Measurements from ENCODE around the gene RSPH10B2. TPM values are rescaled to one million over a fixed set of nuclear protein-coding genes. Genes with fewer than 3 reads are reported as not detected.
"Not testable (repeated sequence)": the region's sequence is repeated elsewhere in the genome, so short reads cannot be mapped to it uniquely, and the experiment has no call there.

RSPH10B2 gene
- polyA plus RNA-seq, 1 donor from 2014 or later = 0.22 TPM

GRCh38 chr7:6725003-6725402 is 28.9 kb upstream of the RSPH10B2 start:
- Histone ChIP-seq H3K4me3 (ENCODE audit: low read length) (no peak overlapping the region), H3K79me2 (replicated peaks; ENCODE audit: insufficient read depth, low read length) (peaks cover 1% of the 10 kb centered on the region), H3F3A (ENCODE audit: insufficient read depth, low read length, poor library complexity, severe bottlenecking) (no peaks in the 10 kb centered on the region), H3K36me3 (ENCODE audit: insufficient read depth, low read length) (no peaks in the 10 kb centered on the region), H3K4me2 (ENCODE audit: low read length) (no peak overlapping the region), H2AFZ (ENCODE audit: low read depth, low read length) (no peak overlapping the region), H3K9me2 (ENCODE audit: insufficient read depth, low read length) (no peaks in the 10 kb centered on the region), H3K9ac (ENCODE audit: low read length) (no peak overlapping the region), H3K27me3 (ENCODE audit: insufficient read depth, low read depth, low read length) (no peaks in the 10 kb centered on the region), H3K9me3 (ENCODE audit: low read length) (no peaks in the 10 kb centered on the region), H4K20me1 (ENCODE audit: insufficient read depth) (no peaks in the 10 kb centered on the region), H3K27ac (ENCODE audit: low read length) (no peak overlapping the region)
- TF ChIP-seq POLR2AphosphoS5 (IDR thresholded peaks at IDR 0.05) (no peak), CTCF (IDR thresholded peaks at IDR 0.05; ENCODE audit: poor library complexity, severe bottlenecking) (no peak), EP300 (conservative IDR thresholded peaks at IDR 0.05; ENCODE audit: poor library complexity, severe bottlenecking) (no peak), RAD21 (conservative IDR thresholded peaks at IDR 0.05) (no peak), TAF1 (IDR thresholded peaks at IDR 0.05; ENCODE audit: low read depth) (no peak), REST (IDR thresholded peaks at IDR 0.05; ENCODE audit: borderline replicate concordance) (no peak), MXI1 (conservative IDR thresholded peaks at IDR 0.05; ENCODE audit: poor library complexity, severe bottlenecking) (no peak), EZH2 (IDR thresholded peaks at IDR 0.05; ENCODE audit: borderline replicate concordance, insufficient read depth, low read length, poor library complexity, severe bottlenecking) (no peak)

- not testable (repeated sequence) for H3K4me2 ChIP-seq (ENCODE audit: low read length)
Measured at GRCh38 chr7:6726341-6726740, 27.6 kb upstream of the RSPH10B2 start.

GRCh38 chr7:6727663-6728062 is 26.2 kb upstream of the RSPH10B2 start:
- H3K9me3 ChIP-seq (ENCODE audit: low read length) = no peaks in the 10 kb centered on the region
- H3K79me2 ChIP-seq (replicated peaks; ENCODE audit: insufficient read depth, low read length) = peaks cover 5% of the 10 kb centered on the region
- no peak overlapping the region for H2AFZ ChIP-seq (ENCODE audit: low read depth, low read length)
- H3K36me3 ChIP-seq (ENCODE audit: insufficient read depth, low read length) = no peaks in the 10 kb centered on the region
- no peak for TF ChIP-seq TAF1 (IDR thresholded peaks at IDR 0.05; ENCODE audit: low read depth)
- no peak for TF ChIP-seq CTCF (IDR thresholded peaks at IDR 0.05; ENCODE audit: poor library complexity, severe bottlenecking)
- no peak for TF ChIP-seq MXI1 (conservative IDR thresholded peaks at IDR 0.05; ENCODE audit: poor library complexity, severe bottlenecking)
- TF ChIP-seq SMC3 (conservative IDR thresholded peaks at IDR 0.05; ENCODE audit: poor library complexity) = no peak
- no peak for TF ChIP-seq RAD21 (conservative IDR thresholded peaks at IDR 0.05)
- TF ChIP-seq EZH2 (IDR thresholded peaks at IDR 0.05; ENCODE audit: borderline replicate concordance, insufficient read depth, low read length, poor library complexity, severe bottlenecking) = no peak
- TF ChIP-seq REST (IDR thresholded peaks at IDR 0.05; ENCODE audit: borderline replicate concordance) = no peak
- TF ChIP-seq EP300 (conservative IDR thresholded peaks at IDR 0.05; ENCODE audit: poor library complexity, severe bottlenecking) = no peak
- TF ChIP-seq POLR2AphosphoS5 (IDR thresholded peaks at IDR 0.05) = no peak
- H3K4me2 ChIP-seq (ENCODE audit: low read length) = no peak overlapping the region
- no peak overlapping the region for H3K4me3 ChIP-seq (ENCODE audit: low read length)
- H3K9me2 ChIP-seq (ENCODE audit: insufficient read depth, low read length) = no peaks in the 10 kb centered on the region
- H3F3A ChIP-seq (ENCODE audit: insufficient read depth, low read length, poor library complexity, severe bottlenecking) = no peaks in the 10 kb centered on the region
- no peaks in the 10 kb centered on the region for H4K20me1 ChIP-seq (ENCODE audit: insufficient read depth)
- H3K9ac ChIP-seq (ENCODE audit: low read length) = no peak overlapping the region
- no peaks in the 10 kb centered on the region for H3K27me3 ChIP-seq (ENCODE audit: insufficient read depth, low read depth, low read length)
- H3K27ac ChIP-seq (ENCODE audit: low read length) = no peak overlapping the region

More at GRCh38 chr7:6726341-6726740, 27.6 kb upstream of the RSPH10B2 start:
- not testable (repeated sequence) for H3K9ac ChIP-seq (ENCODE audit: low read length); H3F3A ChIP-seq (ENCODE audit: insufficient read depth, low read length, poor library complexity, severe bottlenecking); H3K36me3 ChIP-seq (ENCODE audit: insufficient read depth, low read length); H3K27ac ChIP-seq (ENCODE audit: low read length); H3K4me3 ChIP-seq (ENCODE audit: low read length); H3K79me2 ChIP-seq (replicated peaks; ENCODE audit: insufficient read depth, low read length); H3K9me2 ChIP-seq (ENCODE audit: insufficient read depth, low read length); H3K27me3 ChIP-seq (ENCODE audit: insufficient read depth, low read depth, low read length); H4K20me1 ChIP-seq (ENCODE audit: insufficient read depth); H2AFZ ChIP-seq (ENCODE audit: low read depth, low read length); H3K9me3 ChIP-seq (ENCODE audit: low read length)

All from neural cell (in vitro differentiated cells).